ENCODE measurements around the gene STRBP.

DNA sequence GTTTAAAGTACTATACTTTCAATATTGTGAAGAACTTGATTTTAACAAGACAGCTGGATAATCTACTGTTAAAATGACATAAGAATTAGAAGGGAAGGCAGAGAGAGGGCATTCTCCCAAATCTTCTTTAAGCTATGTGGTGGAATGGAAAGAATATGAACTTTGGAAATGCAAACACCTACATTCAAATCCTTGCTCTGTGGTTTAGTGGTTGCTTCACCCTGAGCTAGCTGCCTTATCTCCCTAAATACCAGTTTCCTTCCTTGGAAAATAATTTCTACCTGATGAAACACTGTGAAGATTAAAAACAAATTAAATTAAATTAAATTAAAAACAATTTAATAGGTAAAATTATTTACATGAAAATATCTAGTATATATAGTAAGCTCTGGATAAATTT is 136.4 kb downstream of the STRBP start:
- TF ChIP-seq, protein P1, sequence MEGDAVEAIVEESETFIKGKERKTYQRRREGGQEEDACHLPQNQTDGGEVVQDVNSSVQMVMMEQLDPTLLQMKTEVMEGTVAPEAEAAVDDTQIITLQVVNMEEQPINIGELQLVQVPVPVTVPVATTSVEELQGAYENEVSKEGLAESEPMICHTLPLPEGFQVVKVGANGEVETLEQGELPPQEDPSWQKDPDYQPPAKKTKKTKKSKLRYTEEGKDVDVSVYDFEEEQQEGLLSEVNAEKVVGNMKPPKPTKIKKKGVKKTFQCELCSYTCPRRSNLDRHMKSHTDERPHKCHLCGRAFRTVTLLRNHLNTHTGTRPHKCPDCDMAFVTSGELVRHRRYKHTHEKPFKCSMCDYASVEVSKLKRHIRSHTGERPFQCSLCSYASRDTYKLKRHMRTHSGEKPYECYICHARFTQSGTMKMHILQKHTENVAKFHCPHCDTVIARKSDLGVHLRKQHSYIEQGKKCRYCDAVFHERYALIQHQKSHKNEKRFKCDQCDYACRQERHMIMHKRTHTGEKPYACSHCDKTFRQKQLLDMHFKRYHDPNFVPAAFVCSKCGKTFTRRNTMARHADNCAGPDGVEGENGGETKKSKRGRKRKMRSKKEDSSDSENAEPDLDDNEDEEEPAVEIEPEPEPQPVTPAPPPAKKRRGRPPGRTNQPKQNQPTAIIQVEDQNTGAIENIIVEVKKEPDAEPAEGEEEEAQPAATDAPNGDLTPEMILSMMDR (IDR thresholded peaks at IDR 0.05), result no peak
- TF ChIP-seq POLR2A (IDR thresholded peaks at IDR 0.05), result no peak

Measured in testis (tissue), 2 donors.